Fibroblast of lung (primary cell): ENCODE measurements around the gene NECTIN1. TPM values are rescaled to one million over a fixed set of nuclear protein-coding genes. Genes with fewer than 3 reads are reported as not detected.
A peak's percentile ranks its signal among the peaks of the same experiment; 100 is the strongest.

Experiments
- DNase-seq, 2 donors: peaks; one replicate each; pipeline versions ENCODE4 v3.0.0 to v3.0.0-alpha.2; 2010; ENCODE audit warnings: low read depth in 2 of 2
- H2AFZ ChIP-seq: 2 replicates; pipeline ENCODE4 v1.5.1; 2012; ENCODE audit warnings: low read length, control low read depth, inconsistent platforms
- H3K27ac ChIP-seq: 2 replicates; pipeline ENCODE4 v1.5.1; 2011; ENCODE audit warnings: low read length, control low read depth; ENCODE audit not compliant: insufficient read depth
- H3K27me3 ChIP-seq: 2 replicates; pipeline ENCODE4 v1.5.1; 2011; ENCODE audit warnings: mild to moderate bottlenecking, low read length; ENCODE audit not compliant: control insufficient read depth, insufficient read depth
- H3K36me3 ChIP-seq: 2 replicates; pipeline ENCODE4 v1.5.1; 2011; ENCODE audit warnings: low read length; ENCODE audit not compliant: control insufficient read depth, insufficient read depth
- H3K4me1 ChIP-seq: 2 replicates; pipeline ENCODE4 v1.5.1; 2011; ENCODE audit warnings: low read length; ENCODE audit not compliant: control insufficient read depth, insufficient read depth; ENCODE audit errors: extremely low read depth
- H3K4me2 ChIP-seq: 2 replicates; pipeline ENCODE4 v1.5.1; 2011; ENCODE audit warnings: low read length, control low read depth; ENCODE audit not compliant: insufficient read depth; ENCODE audit errors: extremely low read depth
- H3K4me3 ChIP-seq, 4 experiments: fragments of 200-600 bp in 1 of 4; sonication (generic) in 1 of 4; replicated peaks in 1 of 4; 2 replicates each; pipeline ENCODE4 v1.5.1; 2011 to 2016; ENCODE audit warnings: low read length in 4 of 4, low read depth in 3 of 4, mild to moderate bottlenecking in 3 of 4, control low read depth in 2 of 4, inconsistent platforms in 1 of 4, mixed read lengths in 1 of 4; ENCODE audit not compliant: insufficient read depth in 1 of 4; ENCODE audit errors: control extremely low read depth in 1 of 4
- H3K79me2 ChIP-seq: 2 replicates; pipeline ENCODE4 v1.5.1; 2012; ENCODE audit warnings: mild to moderate bottlenecking, low read length, inconsistent platforms; ENCODE audit not compliant: control insufficient read depth, insufficient read depth
- H3K9ac ChIP-seq: 2 replicates; pipeline ENCODE4 v1.5.1; 2011; ENCODE audit warnings: mild to moderate bottlenecking, low read length, control low read depth; ENCODE audit not compliant: insufficient read depth
- H3K9me3 ChIP-seq: 2 replicates; pipeline ENCODE4 v1.5.1; 2012; ENCODE audit warnings: low read depth, low read length; ENCODE audit not compliant: control insufficient read depth, insufficient read depth
- H4K20me1 ChIP-seq: 2 replicates; pipeline ENCODE4 v1.5.1; 2011; ENCODE audit warnings: low read length; ENCODE audit not compliant: control insufficient read depth, insufficient read depth; ENCODE audit errors: extremely low read depth
- EZH2 ChIP-seq: IDR thresholded peaks from 2 replicates; pipeline ENCODE4 v1.5.1; 2012; ENCODE audit warnings: low read length, control low read depth, mild to moderate bottlenecking; ENCODE audit errors: missing control alignments
- polyA plus RNA-seq, 2 donors: library from polyadenylated mRNA; depleted of rRNA in 1 of 2; stranded (reverse) in 1 of 2; unstranded in 1 of 2; fragments of >200 nt; gene quantifications; 2 replicates each; pipeline ENCODE4 v1.2.1, GENCODE V29; 2011 to 2012; ENCODE audit warnings: missing spikeins in 1 of 2
- total RNA-seq: library from RNA; depleted of rRNA; stranded (reverse); fragments of >200 nt; gene quantifications from 2 replicates; pipeline ENCODE4 v1.2.1, GENCODE V29; 2014
- TF ChIP-seq, protein P1 (sequence below), 2 donors: IDR thresholded peaks in 1 of 2; conservative IDR thresholded peaks in 1 of 2; 1 replicate in 1 of 2; 2 replicates in 1 of 2; pipeline ENCODE4 v1.5.1; 2011 to 2012; ENCODE audit warnings: low read length in 2 of 2, control low read depth in 1 of 2, inconsistent platforms in 1 of 2, low read depth in 1 of 2, mild to moderate bottlenecking in 1 of 2

The NECTIN1 gene
- total and polyA plus RNA-seq, 2 donors (not counting 1 experiment from before 2014, with no cell fraction given), result 2.0 to 2.8 TPM

DNA sequence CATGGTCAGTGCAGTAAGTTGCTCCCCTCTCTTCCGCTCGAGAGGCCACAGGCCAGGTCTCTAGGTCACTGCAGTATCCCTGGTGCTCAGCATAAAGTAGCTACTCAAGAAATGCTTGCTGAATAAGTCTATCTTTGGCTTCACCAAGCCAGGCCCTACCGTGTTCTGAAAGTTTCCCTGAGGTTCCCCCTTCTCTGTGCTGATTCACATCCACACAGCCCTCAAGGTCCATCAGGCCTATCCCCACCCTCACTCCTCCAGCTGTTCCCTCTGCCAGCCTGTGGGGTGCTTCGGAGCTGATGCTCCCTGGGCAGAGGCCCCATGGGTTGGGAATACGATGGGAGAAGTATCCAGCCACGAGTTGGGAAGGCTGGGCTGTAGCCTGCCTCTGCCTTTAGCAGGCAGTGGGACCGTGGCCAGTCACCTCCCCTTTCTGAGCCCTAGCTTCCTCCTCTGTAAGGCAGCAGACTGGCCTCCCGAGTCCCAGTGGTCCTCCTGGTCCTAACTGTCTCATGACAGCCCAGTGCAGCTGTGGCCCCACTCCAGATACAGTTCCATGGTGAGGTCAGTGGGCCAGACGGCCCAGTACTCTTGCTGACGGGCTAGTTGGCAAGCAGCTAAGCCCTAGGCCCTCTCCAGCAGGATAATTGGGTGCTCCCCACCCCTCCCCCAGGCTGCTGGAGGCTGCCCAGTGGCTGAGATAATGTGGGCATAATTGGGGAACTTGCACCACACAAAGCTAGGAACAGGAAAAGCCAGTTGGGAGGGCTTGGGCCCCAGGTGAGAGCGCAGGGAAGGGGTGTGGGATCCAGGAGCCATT, 48.2 kb downstream of the NECTIN1 start:
- Histone ChIP-seq H3K36me3 (no peaks in the 10 kb centered on the region), H3K79me2 (no peaks in the 10 kb centered on the region), H3K27ac (no peak overlapping the region), H3K9ac (no peak overlapping the region), H2AFZ (no peak overlapping the region), H4K20me1 (no peaks in the 10 kb centered on the region), H3K9me3 (no peaks in the 10 kb centered on the region), H3K4me3 (no peak overlapping the region), H3K4me2 (no peak overlapping the region), H3K27me3 (no peaks in the 10 kb centered on the region), H3K4me1 (peaks cover 22% of the 10 kb centered on the region)
- no peak for TF ChIP-seq EZH2
- TF ChIP-seq, protein P1, sequence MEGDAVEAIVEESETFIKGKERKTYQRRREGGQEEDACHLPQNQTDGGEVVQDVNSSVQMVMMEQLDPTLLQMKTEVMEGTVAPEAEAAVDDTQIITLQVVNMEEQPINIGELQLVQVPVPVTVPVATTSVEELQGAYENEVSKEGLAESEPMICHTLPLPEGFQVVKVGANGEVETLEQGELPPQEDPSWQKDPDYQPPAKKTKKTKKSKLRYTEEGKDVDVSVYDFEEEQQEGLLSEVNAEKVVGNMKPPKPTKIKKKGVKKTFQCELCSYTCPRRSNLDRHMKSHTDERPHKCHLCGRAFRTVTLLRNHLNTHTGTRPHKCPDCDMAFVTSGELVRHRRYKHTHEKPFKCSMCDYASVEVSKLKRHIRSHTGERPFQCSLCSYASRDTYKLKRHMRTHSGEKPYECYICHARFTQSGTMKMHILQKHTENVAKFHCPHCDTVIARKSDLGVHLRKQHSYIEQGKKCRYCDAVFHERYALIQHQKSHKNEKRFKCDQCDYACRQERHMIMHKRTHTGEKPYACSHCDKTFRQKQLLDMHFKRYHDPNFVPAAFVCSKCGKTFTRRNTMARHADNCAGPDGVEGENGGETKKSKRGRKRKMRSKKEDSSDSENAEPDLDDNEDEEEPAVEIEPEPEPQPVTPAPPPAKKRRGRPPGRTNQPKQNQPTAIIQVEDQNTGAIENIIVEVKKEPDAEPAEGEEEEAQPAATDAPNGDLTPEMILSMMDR (conservative IDR thresholded peaks at IDR 0.05 in 1 of 2, IDR thresholded peaks at IDR 0.05 in 1 of 2; ENCODE audit: low read depth in 1 of 2, low read length in 2 of 2), result no peak
- peak in 1 of 2 donors; percentile 28 for DNase-seq

DNA sequence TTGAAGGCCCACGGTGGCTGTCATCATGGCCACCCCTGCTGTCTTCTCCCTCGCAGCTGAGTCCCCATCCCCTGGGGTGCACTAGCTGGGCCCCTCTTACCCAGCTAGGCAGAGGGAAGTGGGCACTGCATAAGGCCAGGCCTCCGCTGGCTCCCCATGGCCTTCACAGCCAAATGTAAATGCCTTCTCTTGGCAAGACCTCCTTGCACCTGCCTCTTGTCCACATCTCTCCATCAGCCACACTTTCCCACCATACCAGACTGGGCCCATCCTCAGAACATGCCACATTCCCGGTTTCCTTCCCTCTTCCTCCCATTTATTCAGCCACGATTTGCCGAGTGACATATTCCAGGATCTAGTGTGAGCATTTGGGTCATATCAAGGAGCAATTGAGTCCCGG, 49.7 kb downstream of the NECTIN1 start:
- no peak overlapping the region for H3K9ac ChIP-seq
- H3K4me3 ChIP-seq, result no peak overlapping the region
- no peak for DNase-seq
- H3K4me2 ChIP-seq, result no peak overlapping the region
- H4K20me1 ChIP-seq, result no peaks in the 10 kb centered on the region
- no peaks in the 10 kb centered on the region for H3K27me3 ChIP-seq
- H3K9me3 ChIP-seq, result no peaks in the 10 kb centered on the region
- no peak overlapping the region for H2AFZ ChIP-seq
- H3K4me1 ChIP-seq, result peaks cover 16% of the 10 kb centered on the region
- H3K79me2 ChIP-seq, result no peaks in the 10 kb centered on the region
- H3K27ac ChIP-seq, result no peak overlapping the region
- H3K36me3 ChIP-seq, result no peaks in the 10 kb centered on the region
- TF ChIP-seq, protein P1 (conservative IDR thresholded peaks at IDR 0.05 in 1 of 2, IDR thresholded peaks at IDR 0.05 in 1 of 2; ENCODE audit: low read depth in 1 of 2, low read length in 2 of 2), result no peak
- TF ChIP-seq EZH2, result no peak

DNA sequence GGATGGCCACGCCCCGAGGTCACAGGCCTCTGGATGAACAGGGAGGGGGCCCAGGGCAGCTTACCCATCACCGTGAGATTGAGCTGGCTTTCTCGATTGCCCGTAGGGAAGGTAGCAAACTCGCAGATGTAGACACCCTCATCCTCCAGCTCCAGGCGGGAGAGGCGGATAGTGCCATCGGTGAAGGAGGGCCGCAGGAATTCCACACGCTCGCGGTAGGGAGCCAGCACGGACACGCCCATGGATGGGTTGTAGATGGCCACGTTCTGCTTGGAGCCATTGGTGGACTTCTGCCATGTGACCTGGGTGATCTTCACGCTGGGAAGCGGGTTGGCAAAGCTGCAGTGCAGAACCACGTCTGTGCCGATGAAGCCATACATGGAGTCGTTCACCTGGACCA, 50.6 kb downstream of the NECTIN1 start:
- H3K4me1 ChIP-seq, result peaks cover 10% of the 10 kb centered on the region
- H2AFZ ChIP-seq, result no peak overlapping the region
- H3K4me2 ChIP-seq, result no peak overlapping the region
- H4K20me1 ChIP-seq, result no peaks in the 10 kb centered on the region
- H3K79me2 ChIP-seq, result no peaks in the 10 kb centered on the region
- no peak for TF ChIP-seq EZH2
- TF ChIP-seq, protein P1 (conservative IDR thresholded peaks at IDR 0.05 in 1 of 2, IDR thresholded peaks at IDR 0.05 in 1 of 2; ENCODE audit: low read depth in 1 of 2, low read length in 2 of 2), result no peak
- no peaks in the 10 kb centered on the region for H3K36me3 ChIP-seq
- no peaks in the 10 kb centered on the region for H3K9me3 ChIP-seq
- no peak for DNase-seq
- H3K4me3 ChIP-seq, result no peak overlapping the region
- H3K9ac ChIP-seq, result no peak overlapping the region
- no peaks in the 10 kb centered on the region for H3K27me3 ChIP-seq
- H3K27ac ChIP-seq, result no peak overlapping the region
